Nephron (organoid): ENCODE results near the gene BRIP1.
"Not testable (repeated sequence)": the region's sequence is repeated elsewhere in the genome, so short reads cannot be mapped to it uniquely, and the experiment has no call there.

Source experiments
- H3K27ac Mint-ChIP-seq, 3 experiments: 2 replicates each; pipeline ENCODE4 v1.8.0; 2020; ENCODE audit warnings: mixed read lengths in 3 of 3, mild to moderate bottlenecking in 2 of 3, moderate library complexity in 1 of 3
- H3K27me3 Mint-ChIP-seq: 2 replicates; pipeline ENCODE4 v1.8.0; 2021; ENCODE audit warnings: low read depth, mild to moderate bottlenecking, moderate library complexity, mixed read lengths
- H3K36me3 Mint-ChIP-seq: 2 replicates; pipeline ENCODE4 v1.8.0; 2020; ENCODE audit warnings: low read depth, mixed read lengths
- H3K4me1 Mint-ChIP-seq: 2 replicates; pipeline ENCODE4 v1.8.0; 2020; ENCODE audit warnings: mixed read lengths
- H3K4me3 Mint-ChIP-seq, 3 experiments: 2 replicates each; pipeline ENCODE4 v1.8.0; 2020; ENCODE audit warnings: mild to moderate bottlenecking in 3 of 3, mixed read lengths in 3 of 3, moderate library complexity in 2 of 3
- H3K9me3 Mint-ChIP-seq: 2 replicates; pipeline ENCODE4 v1.8.0; 2020; ENCODE audit warnings: mixed read lengths
- TF ChIP-seq, protein P1 (sequence below), 3 experiments: fragments of 200-600 bp; sonication (generic); IDR thresholded peaks; one replicate each; pipeline ENCODE4 v1.5.0; 2021; ENCODE audit warnings: antibody characterized with exemption in 3 of 3; ENCODE audit not compliant: unreplicated experiment in 3 of 3

Gene BRIP1

DNA sequence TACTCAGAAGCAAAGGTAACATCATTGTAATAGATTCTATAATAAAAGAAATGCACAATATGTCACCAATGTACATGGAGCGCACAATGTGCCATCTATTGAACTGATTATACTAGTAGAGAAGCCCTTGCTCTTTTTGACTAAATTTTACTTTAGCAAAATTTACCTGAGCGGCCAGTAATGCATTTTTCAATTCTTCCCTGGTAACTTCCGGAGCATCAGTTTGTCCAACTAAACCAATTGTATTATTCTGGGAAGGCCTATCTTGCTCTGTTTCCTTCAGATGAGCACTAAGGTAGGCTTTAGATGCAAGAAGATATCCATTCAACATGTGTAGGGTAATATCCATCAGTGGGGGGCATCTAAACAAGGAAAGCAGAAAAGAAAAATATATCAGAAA, 8.8 kb upstream of the BRIP1 start:
- H3K4me1 Mint-ChIP-seq, result no peaks in the 10 kb centered on the region
- no peaks in the 10 kb centered on the region for H3K9me3 Mint-ChIP-seq
- no peak overlapping the region for H3K27ac Mint-ChIP-seq
- TF ChIP-seq, protein P1, sequence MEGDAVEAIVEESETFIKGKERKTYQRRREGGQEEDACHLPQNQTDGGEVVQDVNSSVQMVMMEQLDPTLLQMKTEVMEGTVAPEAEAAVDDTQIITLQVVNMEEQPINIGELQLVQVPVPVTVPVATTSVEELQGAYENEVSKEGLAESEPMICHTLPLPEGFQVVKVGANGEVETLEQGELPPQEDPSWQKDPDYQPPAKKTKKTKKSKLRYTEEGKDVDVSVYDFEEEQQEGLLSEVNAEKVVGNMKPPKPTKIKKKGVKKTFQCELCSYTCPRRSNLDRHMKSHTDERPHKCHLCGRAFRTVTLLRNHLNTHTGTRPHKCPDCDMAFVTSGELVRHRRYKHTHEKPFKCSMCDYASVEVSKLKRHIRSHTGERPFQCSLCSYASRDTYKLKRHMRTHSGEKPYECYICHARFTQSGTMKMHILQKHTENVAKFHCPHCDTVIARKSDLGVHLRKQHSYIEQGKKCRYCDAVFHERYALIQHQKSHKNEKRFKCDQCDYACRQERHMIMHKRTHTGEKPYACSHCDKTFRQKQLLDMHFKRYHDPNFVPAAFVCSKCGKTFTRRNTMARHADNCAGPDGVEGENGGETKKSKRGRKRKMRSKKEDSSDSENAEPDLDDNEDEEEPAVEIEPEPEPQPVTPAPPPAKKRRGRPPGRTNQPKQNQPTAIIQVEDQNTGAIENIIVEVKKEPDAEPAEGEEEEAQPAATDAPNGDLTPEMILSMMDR (IDR thresholded peaks at IDR 0.05; ENCODE audit: unreplicated experiment in 3 of 3), result no peak
- peaks cover 38% of the 10 kb centered on the region for H3K36me3 Mint-ChIP-seq
- no peaks in the 10 kb centered on the region for H3K27me3 Mint-ChIP-seq
- no peak overlapping the region for H3K4me3 Mint-ChIP-seq

DNA sequence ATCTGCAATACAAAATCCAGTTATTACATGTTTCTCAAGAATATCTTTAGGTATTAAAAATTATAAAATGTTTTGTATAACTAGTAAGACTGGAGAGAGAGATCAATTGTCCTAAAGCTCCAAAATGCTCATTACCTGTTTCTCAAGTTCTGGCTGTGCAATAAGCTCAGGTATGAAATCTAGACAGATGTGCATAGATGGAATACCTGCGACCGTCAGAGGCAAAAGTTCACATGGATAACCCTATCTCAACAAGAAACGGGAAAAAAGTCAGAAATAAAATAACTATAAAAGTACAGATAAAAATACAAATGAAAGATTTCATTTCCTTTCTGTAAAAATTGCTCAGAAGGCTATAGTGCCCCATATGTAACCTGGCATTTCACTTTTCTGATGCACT, 5.8 kb upstream of the BRIP1 start:
- H3K9me3 Mint-ChIP-seq, result no peaks in the 10 kb centered on the region
- H3K27ac Mint-ChIP-seq, result no peak overlapping the region
- H3K4me3 Mint-ChIP-seq, result no peak overlapping the region
- H3K36me3 Mint-ChIP-seq, result peaks cover 28% of the 10 kb centered on the region
- no peaks in the 10 kb centered on the region for H3K27me3 Mint-ChIP-seq
- TF ChIP-seq, protein P1 (IDR thresholded peaks at IDR 0.05; ENCODE audit: unreplicated experiment in 3 of 3), result no peak
- peaks cover 3% of the 10 kb centered on the region for H3K4me1 Mint-ChIP-seq

DNA sequence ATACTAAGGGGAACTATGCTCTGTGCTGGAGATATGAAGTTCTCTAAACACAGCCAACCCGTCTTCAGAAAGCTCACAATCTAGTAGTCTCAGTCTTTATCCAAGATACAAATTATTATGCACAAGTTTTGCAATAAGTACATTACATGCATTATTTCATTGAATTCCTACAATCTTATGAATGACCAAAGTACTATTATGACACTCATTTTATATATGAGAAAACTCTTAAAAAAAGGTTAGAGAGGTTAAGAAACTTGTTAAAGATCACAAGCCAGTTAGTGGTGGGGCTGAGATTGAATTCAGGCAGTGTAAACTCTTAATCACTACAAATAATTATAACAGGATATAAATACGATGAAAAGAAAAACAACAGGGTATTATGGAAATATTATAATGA, 4.7 kb upstream of the BRIP1 start:
- TF ChIP-seq, protein P1 (IDR thresholded peaks at IDR 0.05; ENCODE audit: unreplicated experiment in 3 of 3), result no peak
- no peak overlapping the region for H3K4me3 Mint-ChIP-seq
- no peak overlapping the region for H3K27ac Mint-ChIP-seq
- peaks cover 12% of the 10 kb centered on the region for H3K4me1 Mint-ChIP-seq
- H3K27me3 Mint-ChIP-seq, result no peaks in the 10 kb centered on the region
- H3K9me3 Mint-ChIP-seq, result no peaks in the 10 kb centered on the region
- peaks cover 22% of the 10 kb centered on the region for H3K36me3 Mint-ChIP-seq

DNA sequence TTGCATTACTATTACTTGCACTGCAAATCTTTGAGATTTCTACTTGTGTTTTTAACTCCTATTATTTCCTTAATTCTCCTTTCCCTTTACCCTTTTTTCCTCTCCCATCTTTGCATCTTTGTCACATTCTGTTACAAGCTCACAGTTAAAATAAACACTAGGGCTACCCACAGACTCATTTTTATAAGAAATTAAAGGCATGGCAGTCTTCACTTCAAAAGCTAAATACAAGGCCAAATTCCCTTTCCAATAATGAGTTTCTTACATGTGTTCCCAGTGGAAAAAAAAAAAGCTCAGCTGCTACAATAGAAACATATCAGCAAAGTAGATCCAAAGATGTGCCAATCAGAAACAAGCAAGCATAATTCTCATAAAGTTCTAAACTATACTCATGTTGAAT, 3.7 kb upstream of the BRIP1 start:
- H3K4me3 Mint-ChIP-seq, result peak overlapping the region in 1 of 3 experiments; percentile 20
- no peaks in the 10 kb centered on the region for H3K27me3 Mint-ChIP-seq
- no peak overlapping the region for H3K27ac Mint-ChIP-seq
- TF ChIP-seq, protein P1 (IDR thresholded peaks at IDR 0.05; ENCODE audit: unreplicated experiment in 3 of 3), result no peak
- H3K4me1 Mint-ChIP-seq, result peaks cover 22% of the 10 kb centered on the region
- H3K9me3 Mint-ChIP-seq, result no peaks in the 10 kb centered on the region
- H3K36me3 Mint-ChIP-seq, result peaks cover 20% of the 10 kb centered on the region

DNA sequence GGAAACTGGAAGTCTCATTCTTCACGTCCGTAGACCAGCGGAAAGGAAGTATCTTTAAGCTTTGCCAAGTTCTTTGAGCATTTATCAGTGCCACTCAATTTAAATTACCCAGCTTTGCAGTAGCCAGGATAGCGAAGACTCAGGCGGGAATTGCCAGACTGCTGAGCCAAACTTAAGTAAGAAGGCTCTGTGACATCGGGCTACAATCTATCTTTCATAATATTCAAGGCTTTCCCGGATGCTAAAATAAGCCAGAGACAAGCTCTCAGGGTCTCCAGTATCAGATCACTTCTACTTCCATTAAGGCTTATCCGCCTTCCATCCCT, 436 bp upstream of the BRIP1 start:
- TF ChIP-seq, protein P1 (IDR thresholded peaks at IDR 0.05; ENCODE audit: unreplicated experiment in 3 of 3), result no peak
- Mint-ChIP-seq H3K9me3 (no peaks in the 10 kb centered on the region), H3K4me3 (peak overlapping the region; percentile 93 to 95 (median 95)), H3K27me3 (no peaks in the 10 kb centered on the region), H3K36me3 (peaks cover 4% of the 10 kb centered on the region), H3K27ac (peak overlapping the region; percentile 91 to 96 (median 95)), H3K4me1 (peaks cover 31% of the 10 kb centered on the region)

DNA sequence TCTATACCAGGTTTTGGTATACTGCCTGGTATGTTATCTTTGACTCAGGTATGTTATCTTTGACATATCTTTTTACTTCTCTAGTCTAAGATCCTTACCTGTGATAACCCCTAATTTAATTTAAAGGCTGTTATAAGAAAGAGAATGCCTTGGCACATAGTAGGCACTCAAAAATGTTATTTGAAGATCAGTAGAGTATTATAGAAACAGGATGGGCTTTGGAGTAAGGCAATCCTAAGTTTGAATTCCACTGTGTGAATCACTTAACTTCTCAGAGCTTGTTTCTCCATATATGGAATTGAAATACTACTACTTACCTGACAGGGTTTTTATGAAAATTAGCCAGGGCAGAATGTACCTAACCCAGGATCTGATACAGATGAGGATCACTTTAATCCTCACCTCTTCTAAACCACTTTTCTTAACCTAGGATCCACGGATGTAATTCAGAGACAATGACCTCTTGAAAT, 1.2 kb downstream of the BRIP1 start:
- H3K9me3 Mint-ChIP-seq, result no peaks in the 10 kb centered on the region
- H3K27ac Mint-ChIP-seq, result peak overlapping the region; percentile 91 to 96 (median 95)
- TF ChIP-seq, protein P1 (IDR thresholded peaks at IDR 0.05; ENCODE audit: unreplicated experiment in 3 of 3), result no peak
- H3K4me1 Mint-ChIP-seq, result peaks cover 31% of the 10 kb centered on the region
- peak overlapping the region; percentile 93 to 95 (median 95) for H3K4me3 Mint-ChIP-seq
- no peaks in the 10 kb centered on the region for H3K27me3 Mint-ChIP-seq
- peaks cover 4% of the 10 kb centered on the region for H3K36me3 Mint-ChIP-seq

DNA sequence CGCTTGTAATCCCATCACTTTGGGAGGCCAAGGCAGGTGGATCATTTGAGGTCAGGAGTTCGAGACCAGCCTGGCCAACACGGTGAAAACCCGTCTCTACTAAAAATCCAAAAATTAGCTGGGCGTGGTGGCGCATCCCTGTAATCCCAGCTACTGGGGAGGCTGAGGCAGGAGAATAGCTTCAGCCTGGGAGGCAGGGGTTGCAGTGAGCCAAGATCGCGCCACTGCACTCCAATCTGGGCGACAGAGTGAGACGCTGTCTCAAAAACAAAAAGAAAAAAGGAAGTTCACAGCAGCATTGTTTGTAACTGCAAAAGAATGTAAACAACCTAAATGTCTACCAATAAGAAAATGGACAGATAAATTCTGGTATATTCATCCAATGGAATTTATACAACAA, 2.9 kb downstream of the BRIP1 start:
- H3K4me1 Mint-ChIP-seq, result peaks cover 31% of the 10 kb centered on the region
- not testable (repeated sequence) for H3K36me3 Mint-ChIP-seq, H3K9me3 Mint-ChIP-seq, H3K27ac Mint-ChIP-seq, H3K27me3 Mint-ChIP-seq
- peak overlapping the region in 1 of 3 experiments; percentile 12 for H3K4me3 Mint-ChIP-seq
